Nucleus accumbens (tissue), 56 donors: ENCODE data around the gene TMEM260.
A peak's percentile ranks its signal among the peaks of the same experiment; 100 is the strongest.
"Not testable (repeated sequence)": the region's sequence is repeated elsewhere in the genome, so short reads cannot be mapped to it uniquely, and the experiment has no call there.

Experiments
- DNase-seq, 56 donors: peaks; one replicate each; lab custom pipeline; 2025; lab: John Stamatoyannopoulos, UW

Gene TMEM260

DNA sequence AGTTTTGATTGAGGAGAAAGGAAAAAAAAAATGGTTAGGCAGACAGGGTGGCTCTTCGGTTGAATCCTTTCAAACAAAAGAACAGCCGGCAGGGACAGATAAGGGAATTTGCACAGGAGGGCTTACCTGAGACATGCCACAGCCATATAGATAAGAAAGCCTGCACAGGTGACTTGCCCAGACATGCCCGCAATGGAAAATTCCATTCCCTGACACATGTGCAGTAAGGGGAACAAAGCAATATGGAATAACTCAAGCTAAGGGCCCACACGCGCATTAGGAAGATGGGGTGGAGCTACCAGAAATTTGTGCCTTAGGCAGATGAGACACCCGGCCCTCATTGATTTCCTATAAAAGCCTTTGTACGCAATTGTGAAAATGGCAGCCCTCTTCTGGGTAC lies 86.7 kb downstream of the TMEM260 start:
- DNase-seq, result no peak

DNA sequence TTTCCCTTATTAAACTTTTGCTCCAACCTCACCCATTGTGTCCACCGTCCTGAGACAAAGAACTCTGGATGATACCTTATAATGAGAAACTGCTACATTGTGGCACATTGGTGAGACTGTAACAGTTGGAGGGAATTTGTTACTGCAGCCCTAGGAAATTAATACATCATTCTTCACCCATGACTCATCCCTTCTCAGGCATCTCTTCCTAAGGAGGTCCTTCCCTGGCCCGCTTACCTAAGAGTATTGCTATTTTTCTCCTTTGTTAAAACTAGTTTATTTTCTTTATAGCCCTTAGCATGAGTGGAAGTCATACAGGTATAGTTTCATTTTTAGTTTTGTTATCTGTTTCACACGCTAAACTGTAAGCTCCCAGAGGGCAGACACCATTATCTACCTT lies 87.1 kb downstream of the TMEM260 start:
- DNase-seq, result no peak

DNA sequence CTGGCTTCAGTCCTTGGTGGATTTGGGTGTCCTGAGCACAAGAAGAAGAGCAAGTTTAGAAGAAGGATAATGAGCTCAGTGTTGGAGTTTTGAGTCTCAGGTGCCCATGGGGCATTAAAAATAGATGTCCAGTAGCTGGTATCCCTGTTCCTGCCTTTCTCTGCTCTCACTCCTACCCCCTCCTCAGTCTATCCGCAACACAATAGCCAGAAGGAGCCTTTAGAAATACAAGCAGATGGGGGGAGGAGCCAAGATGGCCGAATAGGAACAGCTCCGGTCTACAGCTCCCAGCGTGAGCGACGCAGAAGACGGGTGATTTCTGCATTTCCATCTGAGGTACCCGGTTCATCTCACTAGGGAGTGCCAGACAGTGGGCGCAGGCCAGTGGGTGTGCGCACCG lies 87.7 kb downstream of the TMEM260 start:
- DNase-seq, result not testable (repeated sequence)

DNA sequence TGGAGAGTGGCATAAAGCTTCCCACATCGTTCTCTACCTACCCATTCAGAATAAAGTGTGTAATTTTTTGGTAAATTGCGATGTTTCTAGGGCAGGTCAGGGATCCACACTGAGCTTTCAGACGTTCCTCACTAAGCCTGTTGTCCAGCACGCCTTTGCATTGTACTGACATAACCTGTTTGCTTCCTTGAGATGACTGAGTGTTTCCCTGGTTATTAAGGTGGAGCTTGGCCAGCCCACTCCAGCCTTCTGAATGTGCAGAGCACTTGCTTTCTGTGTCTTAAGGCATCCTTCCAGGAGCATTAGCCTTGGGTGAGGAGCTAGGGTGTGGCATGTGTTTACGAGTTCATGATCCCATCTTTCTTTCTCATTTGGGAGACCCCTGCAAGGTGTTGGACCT lies 96.4 kb downstream of the TMEM260 start:
- DNase-seq, result no peak

DNA sequence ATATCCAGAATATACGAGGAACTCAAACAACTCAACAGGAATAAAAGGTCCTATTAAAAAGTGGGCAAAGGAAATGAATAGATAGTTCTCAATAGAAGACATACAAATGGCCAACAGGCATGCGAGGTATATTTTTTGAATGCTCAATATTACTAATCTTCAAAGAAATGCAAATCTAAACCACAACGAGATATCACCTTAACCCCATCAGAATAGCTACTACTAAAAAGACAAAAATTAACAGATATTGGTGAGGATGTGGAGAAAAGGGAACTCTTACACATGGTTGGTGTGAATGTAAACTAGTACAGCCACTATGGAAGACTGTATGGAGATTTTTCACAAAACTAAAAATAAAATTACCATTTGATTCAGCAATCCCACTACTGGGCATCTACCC lies 99.2 kb downstream of the TMEM260 start:
- no peak for DNase-seq

DNA sequence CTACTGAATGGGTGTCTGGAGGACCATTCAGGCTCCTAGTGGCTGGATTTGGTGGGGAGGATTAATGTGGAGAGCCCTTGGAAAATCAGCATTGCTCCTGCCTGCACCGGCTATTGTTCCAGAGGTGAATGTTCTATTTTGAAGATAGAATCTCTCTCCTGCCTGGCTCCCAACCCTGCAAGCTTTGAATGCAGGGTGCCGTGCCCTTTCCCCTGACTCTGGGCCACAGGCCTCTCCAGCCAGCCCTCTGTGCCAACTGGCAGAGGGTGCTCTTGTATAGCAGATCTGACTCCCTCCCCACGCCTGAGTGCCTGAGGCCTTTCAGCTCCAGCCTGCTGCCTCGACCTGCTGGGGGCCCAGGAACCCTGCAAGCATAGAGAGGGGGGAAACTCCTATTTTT lies 106.8 kb downstream of the TMEM260 start:
- DNase-seq, result peak in 14 of 56 donors; percentile 0 to 27 (median 6)

DNA sequence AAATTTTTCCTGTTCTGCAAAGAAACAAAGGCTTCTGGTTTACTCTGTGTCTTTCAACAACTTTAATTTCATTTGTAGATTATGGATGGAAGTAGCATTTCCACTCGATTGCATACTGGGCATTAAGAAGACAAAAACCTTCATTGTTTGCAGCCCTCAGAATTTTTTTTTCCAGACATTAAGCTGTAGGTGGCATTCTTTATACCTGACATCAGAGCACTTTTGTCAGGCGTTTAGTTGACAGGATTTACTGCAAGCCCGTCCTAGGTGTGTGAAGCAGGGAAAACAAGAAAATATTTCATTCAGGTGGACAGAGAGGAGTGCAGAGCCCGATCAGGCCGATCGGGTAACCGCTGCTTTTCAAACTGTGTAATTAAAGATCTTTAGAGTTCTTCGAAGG lies 107.5 kb downstream of the TMEM260 start:
- DNase-seq, result no peak

DNA sequence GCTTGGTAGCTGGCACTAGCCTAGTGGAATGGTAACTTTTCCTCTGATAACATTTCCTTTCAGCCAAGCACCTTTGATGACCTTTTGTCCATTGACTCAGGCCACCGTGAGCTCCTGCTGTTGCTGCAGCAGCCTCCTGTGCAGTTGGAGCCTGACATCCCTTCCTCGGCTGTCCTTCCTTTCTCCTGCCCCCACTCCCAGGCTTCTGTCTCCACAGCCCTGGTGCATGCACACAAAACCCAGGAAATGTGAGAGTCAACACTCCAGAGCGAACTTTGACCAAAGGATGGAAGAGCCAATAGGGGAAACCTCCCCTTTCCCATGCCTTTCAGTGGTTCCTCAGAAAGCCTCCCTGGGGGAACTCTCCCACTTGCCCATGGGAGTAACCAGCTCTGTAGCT lies 115.0 kb downstream of the TMEM260 start:
- no peak for DNase-seq

DNA sequence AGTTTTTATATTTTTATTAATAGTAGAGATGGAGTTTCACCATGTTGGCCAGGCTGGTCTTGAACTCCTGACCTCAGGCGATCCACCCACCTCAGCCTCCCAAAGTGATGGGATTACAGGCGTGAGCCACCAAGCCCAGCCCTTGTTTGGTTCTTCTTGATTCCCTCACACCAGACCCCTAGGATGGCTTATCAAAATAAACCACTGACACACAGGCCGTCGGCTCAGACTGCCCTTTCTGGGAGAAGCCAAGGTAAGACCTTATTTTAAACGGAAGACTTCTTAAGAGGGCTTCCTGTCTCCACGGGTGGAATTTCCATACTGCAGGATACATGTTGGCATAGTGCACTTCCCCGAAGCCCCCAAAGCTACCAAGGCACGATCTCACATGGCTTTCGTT lies 115.6 kb downstream of the TMEM260 start:
- DNase-seq, result not testable (repeated sequence)
